H1 (cell line): ENCODE measurements around the gene MAP1B. TPM values are rescaled to one million over a fixed set of nuclear protein-coding genes. Genes with fewer than 3 reads are reported as not detected.

Experiments used
- CHD7 ChIP-seq: fragments of 300-600 bp; sonication (generic); IDR thresholded peaks from 2 replicates; pipeline ENCODE4 v1.7.1; 2012; ENCODE audit warnings: low read length, moderate library complexity, mild to moderate bottlenecking, inconsistent platforms; ENCODE audit not compliant: insufficient replicate concordance
- EZH2 ChIP-seq: fragments of 200-600 bp; sonication (generic); IDR thresholded peaks from 2 replicates; pipeline ENCODE4 v1.7.1; 2012; ENCODE audit warnings: low read depth, mild to moderate bottlenecking, moderate library complexity, low read length, inconsistent platforms; ENCODE audit not compliant: severe bottlenecking
- GABPA ChIP-seq: IDR thresholded peaks from 2 replicates; pipeline ENCODE4 v1.6.1; 2011; ENCODE audit warnings: mild to moderate bottlenecking, low read length, moderate library complexity, borderline replicate concordance; ENCODE audit not compliant: insufficient read depth
- KDM1A ChIP-seq: fragments of 200-600, 300-600 bp; sonication (generic); IDR thresholded peaks from 2 replicates; pipeline ENCODE4 v1.7.1; 2016; ENCODE audit warnings: mild to moderate bottlenecking, low read length, borderline replicate concordance
- RAD21 ChIP-seq, 2 experiments: IDR thresholded peaks in 1 of 2; conservative IDR thresholded peaks in 1 of 2; 2 replicates each; pipeline ENCODE4 v1.6.1; 2011; ENCODE audit warnings: low read depth in 2 of 2, low read length in 2 of 2, improper control_type of control experiment in 1 of 2, inconsistent platforms in 1 of 2, mild to moderate bottlenecking in 1 of 2, moderate library complexity in 1 of 2
- RXRA ChIP-seq: IDR thresholded peaks from 2 replicates; pipeline ENCODE4 v1.6.1; 2011; ENCODE audit warnings: low read depth, mild to moderate bottlenecking, low read length, moderate library complexity; ENCODE audit not compliant: insufficient read depth
- SIRT6 ChIP-seq: IDR thresholded peaks from one replicate; pipeline ENCODE4 v1.7.1; 2012; ENCODE audit warnings: low read length, inconsistent platforms
- SUZ12 ChIP-seq: fragments of 200-600 bp; sonication (generic); IDR thresholded peaks from 2 replicates; pipeline ENCODE4 v1.6.1; 2012; ENCODE audit warnings: mild to moderate bottlenecking, inconsistent platforms, low read length, moderate library complexity, mixed read lengths
- TEAD4 ChIP-seq: IDR thresholded peaks from 2 replicates; pipeline ENCODE4 v1.6.1; 2012; ENCODE audit warnings: low read depth, low read length, inconsistent platforms, mixed read lengths
- YY1 ChIP-seq: IDR thresholded peaks from 2 replicates; pipeline ENCODE4 v1.6.1; 2011; ENCODE audit warnings: low read depth, mild to moderate bottlenecking, low read length
- polyA plus RNA-seq, 7 experiments: library from polyadenylated mRNA; depleted of rRNA in 3 of 7; stranded (reverse) in 5 of 7; unstranded in 2 of 7; fragments of >200 nt in 5 of 7; fragments of 200-250 nt in 2 of 7; gene quantifications; 1 replicate in 5 of 7; 2 replicates in 1 of 7; 4 replicates in 1 of 7; pipeline versions ENCODE4 v1.2.1 to v1.2.3, GENCODE V29; 2011 to 2013; ENCODE audit warnings: missing spikeins in 2 of 7, mixed read lengths in 2 of 7
- total RNA-seq: library from RNA; stranded (reverse); fragmentation: NEBNext Ultra II Directional; extraction: Animal tissue kit (Norgen Biotek cat#: 25700); gene quantifications from 2 replicates; pipeline ENCODE4 v1.2.1, GENCODE V29; 2021

MAP1B gene
- total and polyA plus RNA-seq, 2 of the 8 experiments (the other 6 are each of a cell fraction or from before 2014, with no cell fraction given) = 24.5 to 120 TPM

- TF ChIP-seq CHD7 (peak; percentile 83), SIRT6 (no peak), RXRA (no peak), TEAD4 (no peak), RAD21 (IDR thresholded peaks at IDR 0.05 in 1 of 2, conservative IDR thresholded peaks at IDR 0.05 in 1 of 2; ENCODE audit: low read depth in 2 of 2, low read length in 2 of 2) (no peak), YY1 (no peak), SUZ12 (no peak), KDM1A (no peak), GABPA (no peak), EZH2 (no peak)
These were observed 131.6 kb downstream of the MAP1B start (continued) for GRCh38 chr5:72238712-72239445.
